Kidney capillary endothelial cell (primary cell): ENCODE data around the gene RRAS2.
"Not testable (repeated sequence)": the region's sequence is repeated elsewhere in the genome, so short reads cannot be mapped to it uniquely, and the experiment has no call there.

ENCODE experiments used
- DNase-seq: peaks from one replicate; pipeline ENCODE4 v3.0.0-alpha.2; 2018; ENCODE audit warnings: low spot score

Gene RRAS2

GRCh38 chr11:14306481-14306880 lies 52.5 kb downstream of the RRAS2 start:
- no peak for DNase-seq

- DNase-seq, result no peak
These were observed 53.3 kb downstream of the RRAS2 start for GRCh38 chr11:14305649-14306048.

GRCh38 chr11:14304601-14305000 lies 54.4 kb downstream of the RRAS2 start:
- no peak for DNase-seq

GRCh38 chr11:14300661-14301304 lies 58.2 kb downstream of the RRAS2 start:
- DNase-seq, result peak; percentile 70

- no peak for DNase-seq
These were observed 59.1 kb downstream of the RRAS2 start for GRCh38 chr11:14299921-14300320.

GRCh38 chr11:14290422-14290821 lies 68.6 kb downstream of the RRAS2 start:
- no peak for DNase-seq

GRCh38 chr11:14288189-14288935 lies 70.6 kb downstream of the RRAS2 start:
- DNase-seq, result no peak

- DNase-seq, result not testable (repeated sequence)
These were observed 80.1 kb downstream of the RRAS2 start for GRCh38 chr11:14278869-14279268.

GRCh38 chr11:14275076-14275475 lies 83.9 kb downstream of the RRAS2 start:
- DNase-seq, result no peak

GRCh38 chr11:14273895-14274294 lies 85.1 kb downstream of the RRAS2 start:
- no peak for DNase-seq

- no peak for DNase-seq
These were observed 88.1 kb downstream of the RRAS2 start for GRCh38 chr11:14270690-14271542.

GRCh38 chr11:14269692-14270573 lies 89.0 kb downstream of the RRAS2 start:
- no peak for DNase-seq

GRCh38 chr11:14267861-14268635 lies 90.9 kb downstream of the RRAS2 start:
- no peak for DNase-seq

- no peak for DNase-seq
These were observed 92.4 kb downstream of the RRAS2 start for GRCh38 chr11:14266622-14267021.

GRCh38 chr11:14264966-14265365 lies 94.0 kb downstream of the RRAS2 start:
- DNase-seq, result no peak

- no peak for DNase-seq
These were observed 96.6 kb downstream of the RRAS2 start for GRCh38 chr11:14262271-14262846.

- DNase-seq, result no peak
These were observed 97.9 kb downstream of the RRAS2 start for GRCh38 chr11:14261066-14261465.

GRCh38 chr11:14259878-14260277 lies 99.1 kb downstream of the RRAS2 start:
- DNase-seq, result no peak

GRCh38 chr11:14259186-14259784 lies 99.7 kb downstream of the RRAS2 start:
- no peak for DNase-seq
